Right lobe of liver (tissue), 6 donors: ENCODE results near the gene TARBP1. TPM values are rescaled to one million over a fixed set of nuclear protein-coding genes. Genes with fewer than 3 reads are reported as not detected.

Experiments
- ATAC-seq, 4 donors: fragments of 200-7000 bp; cut with Tn5 transposase; one replicate each; pipeline ENCODE4 v1.9.1; 2020; ENCODE audit warnings: mild to moderate bottlenecking in 4 of 4, moderate library complexity in 4 of 4
- DNase-seq, 3 donors: peaks; one replicate each; pipeline ENCODE4 v3.0.0-alpha.2; 2020
- H3K27ac ChIP-seq, 3 donors: fragments of 200-600 bp; one replicate each; pipeline ENCODE4 v1.8.0; 2022
- H3K27me3 ChIP-seq, 2 donors: fragments of 200-600 bp; one replicate each; pipeline ENCODE4 v1.8.0; 2022
- H3K36me3 ChIP-seq, 4 donors: fragments of 200-600 bp; sonication (generic) in 1 of 4; one replicate each; pipeline versions ENCODE4 v1.5.1 to v1.8.0; 2017 to 2022; ENCODE audit warnings: control low read depth in 1 of 4
- H3K4me1 ChIP-seq, 4 donors: fragments of 200-600 bp; sonication (generic) in 1 of 4; one replicate each; pipeline versions ENCODE4 v1.5.1 to v1.8.0; 2017 to 2022; ENCODE audit warnings: control low read depth in 1 of 4
- H3K4me3 ChIP-seq, 3 donors: fragments of 200-600 bp; one replicate each; pipeline ENCODE4 v1.8.0; 2022
- H3K9me3 ChIP-seq, 4 donors: fragments of 200-600 bp; sonication (generic) in 1 of 4; one replicate each; pipeline versions ENCODE4 v1.5.1 to v1.8.0; 2017 to 2022; ENCODE audit warnings: control low read depth in 1 of 4
- CTCF ChIP-seq, 4 donors: fragments of 200-600 bp in 3 of 4; fragments of 450-650 bp in 1 of 4; IDR thresholded peaks; one replicate each; pipeline versions ENCODE4 v1.5.1 to v1.8.0; 2016 to 2022; ENCODE audit warnings: antibody characterized with exemption in 4 of 4, mild to moderate bottlenecking in 2 of 4
- POLR2A ChIP-seq: fragments of 450-650 bp; IDR thresholded peaks from one replicate; pipeline ENCODE4 v1.6.1; 2017; ENCODE audit warnings: antibody characterized with exemption, mild to moderate bottlenecking
- WGBS: methylation state at CpG from one replicate; pipeline ENCODE4 v1.1.6; 2018; ENCODE audit warnings: low coverage, low lambda C conversion rate; ENCODE audit not compliant: insufficient coverage; ENCODE audit errors: missing lambda C conversion rate; 5-methylcytosine and 5-hydroxymethylcytosine counted together
- intact Hi-C, 2 donors: fragments of 100-400 bp; cut with DNase I; formaldehyde crosslinking; loops; one replicate each; pipeline versions ENCODE4 v1.11.2 to v1.14.1; 2022
- total RNA-seq, 6 experiments: library from RNA; depleted of rRNA in 2 of 6; stranded (reverse); fragments of >200 nt in 2 of 6; fragmentation: NEBNext Ultra II Directional in 3 of 6; extraction: Animal tissue kit (Norgen Biotek cat#: 25700) in 3 of 6; gene quantifications; one replicate each; pipeline versions ENCODE4 v1.1.0 to v1.2.4, GENCODE V29; 2016 to 2023
- donor health status: DM: no; HTN: yes; CAD: no.
- donor health status: DM: no; HTN: no; CAD: no.
- donor health status: DM: no; HTN: no; CAD: no.
- donor health status: DM: no; HTN: yes; CAD: no.
- donor health status: DM: no; HTN: yes; CAD: no.

The TARBP1 gene
- total RNA-seq, 6 experiments from 2014 or later: 7.2 to 16.7 (median 8.0) TPM

GRCh38 chr1:234502785-234503184, 23.8 kb upstream of the TARBP1 start:
- Histone ChIP-seq H3K4me1 (peaks cover 0 to 49% (median 9%) of the 10 kb centered on the region in 4 donors), H3K27me3 (no peaks in the 10 kb centered on the region), H3K36me3 (no peaks in the 10 kb centered on the region), H3K9me3 (no peaks in the 10 kb centered on the region), H3K27ac (peak overlapping the region; percentile 59 to 95 (median 91)), H3K4me3 (no peak overlapping the region)
- ATAC-seq (peak; percentile 58 to 72 (median 65)), DNase-seq (no peak)
- intact Hi-C loops: no loop called here
- TF ChIP-seq CTCF (IDR thresholded peaks at IDR 0.05): no peak
- no peak for TF ChIP-seq POLR2A

- intact Hi-C loops: no loop called here
- TF ChIP-seq CTCF (IDR thresholded peaks at IDR 0.05) (no peak), POLR2A (no peak)
- Histone ChIP-seq H3K27ac (peak overlapping the region; percentile 78 to 95 (median 91)), H3K9me3 (no peaks in the 10 kb centered on the region), H3K27me3 (no peaks in the 10 kb centered on the region), H3K4me1 (peaks cover 0 to 44% (median 9%) of the 10 kb centered on the region in 4 donors), H3K4me3 (no peak overlapping the region), H3K36me3 (no peaks in the 10 kb centered on the region)
- 45% methylated on average over 2 of the region's 2 CpGs for WGBS
- DNase-seq: no peak
- no peak for ATAC-seq
Observed at GRCh38 chr1:234500269-234500668, 21.3 kb upstream of the TARBP1 start.

- WGBS: 31% methylated on average over 4 of the region's 4 CpGs
- no peak overlapping the region for H3K4me3 ChIP-seq
Observed at GRCh38 chr1:234499943-234500245, 20.9 kb upstream of the TARBP1 start.

GRCh38 chr1:234499119-234499942, 20.4 kb upstream of the TARBP1 start:
- Histone ChIP-seq H3K4me3 (no peak overlapping the region), H3K27me3 (no peaks in the 10 kb centered on the region), H3K27ac (peak overlapping the region; percentile 78 to 95 (median 91)), H3K9me3 (no peaks in the 10 kb centered on the region), H3K36me3 (no peaks in the 10 kb centered on the region), H3K4me1 (peaks cover 0 to 43% (median 9%) of the 10 kb centered on the region in 4 donors)
- DNase-seq: peak; percentile 92 to 93 (median 92)
- peak; percentile 87 to 93 (median 90) for ATAC-seq
- intact Hi-C loops: loop anchor here (5.0 to 10.0 kb wide), 3 partner anchors 95 to 588 kb away; no protein-coding TSS in a partner anchor
- peak; percentile 94 to 98 (median 96) for TF ChIP-seq CTCF (IDR thresholded peaks at IDR 0.05)
- no peak for TF ChIP-seq POLR2A
- WGBS: 10% methylated on average over 20 of the region's 27 CpGs

More at GRCh38 chr1:234499943-234500245, 20.9 kb upstream of the TARBP1 start:
- Histone ChIP-seq H3K36me3 (no peaks in the 10 kb centered on the region), H3K9me3 (no peaks in the 10 kb centered on the region), H3K27me3 (no peaks in the 10 kb centered on the region), H3K4me1 (peaks cover 0 to 43% (median 9%) of the 10 kb centered on the region in 4 donors), H3K27ac (peak overlapping the region; percentile 78 to 95 (median 91))
- no peak for ATAC-seq
- intact Hi-C loops: loop anchor here (5.0 to 10.0 kb wide), 3 partner anchors 95 to 587 kb away; no protein-coding TSS in a partner anchor
- DNase-seq: no peak
- TF ChIP-seq CTCF (IDR thresholded peaks at IDR 0.05) (no peak), POLR2A (no peak)
